Measurements from ENCODE around the gene ARMC3. TPM values are rescaled to one million over a fixed set of nuclear protein-coding genes. Genes with fewer than 3 reads are reported as not detected.

The ARMC3 gene
- polyA plus RNA-seq, 1 donor from 2014 or later = 0.22 TPM

DNA sequence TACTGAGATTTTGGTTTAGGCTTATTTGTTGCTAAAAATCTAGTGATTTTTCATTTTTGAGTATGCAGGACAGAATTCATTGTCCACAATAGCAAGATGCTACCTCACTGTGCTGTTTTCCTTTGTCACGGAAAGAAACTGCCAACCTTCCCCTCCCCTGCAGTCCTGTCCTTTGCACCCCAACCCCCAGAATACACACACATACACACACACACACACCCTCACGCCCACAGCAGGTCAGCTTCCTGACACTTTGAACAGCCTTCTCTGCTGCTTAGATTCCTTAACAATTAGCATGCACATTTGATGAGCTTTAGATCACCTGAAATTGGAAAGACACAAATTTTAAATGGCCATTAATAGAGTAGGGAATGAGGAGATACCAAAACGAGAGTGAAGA is 32.1 kb downstream of the ARMC3 start:
- Histone ChIP-seq H3K27ac (ENCODE audit: low read length) (no peak overlapping the region), H4K20me1 (ENCODE audit: insufficient read depth) (no peaks in the 10 kb centered on the region), H3K27me3 (ENCODE audit: insufficient read depth, low read depth, low read length) (no peaks in the 10 kb centered on the region), H3K9me3 (ENCODE audit: low read length) (no peaks in the 10 kb centered on the region), H3F3A (ENCODE audit: insufficient read depth, low read length, poor library complexity, severe bottlenecking) (no peaks in the 10 kb centered on the region), H3K79me2 (replicated peaks; ENCODE audit: insufficient read depth, low read length) (no peaks in the 10 kb centered on the region), H3K9me2 (ENCODE audit: insufficient read depth, low read length) (no peaks in the 10 kb centered on the region), H3K4me3 (ENCODE audit: low read length) (no peak overlapping the region), H3K9ac (ENCODE audit: low read length) (no peak overlapping the region), H3K4me2 (ENCODE audit: low read length) (no peak overlapping the region), H2AFZ (ENCODE audit: low read depth, low read length) (no peak overlapping the region), H3K36me3 (ENCODE audit: insufficient read depth, low read length) (no peaks in the 10 kb centered on the region)
- TF ChIP-seq TAF1 (IDR thresholded peaks at IDR 0.05; ENCODE audit: low read depth) (no peak), EP300 (conservative IDR thresholded peaks at IDR 0.05; ENCODE audit: poor library complexity, severe bottlenecking) (no peak), SMC3 (conservative IDR thresholded peaks at IDR 0.05; ENCODE audit: poor library complexity) (no peak), EZH2 (IDR thresholded peaks at IDR 0.05; ENCODE audit: borderline replicate concordance, insufficient read depth, low read length, poor library complexity, severe bottlenecking) (no peak), POLR2AphosphoS5 (IDR thresholded peaks at IDR 0.05) (no peak)
- TF ChIP-seq, protein P1, sequence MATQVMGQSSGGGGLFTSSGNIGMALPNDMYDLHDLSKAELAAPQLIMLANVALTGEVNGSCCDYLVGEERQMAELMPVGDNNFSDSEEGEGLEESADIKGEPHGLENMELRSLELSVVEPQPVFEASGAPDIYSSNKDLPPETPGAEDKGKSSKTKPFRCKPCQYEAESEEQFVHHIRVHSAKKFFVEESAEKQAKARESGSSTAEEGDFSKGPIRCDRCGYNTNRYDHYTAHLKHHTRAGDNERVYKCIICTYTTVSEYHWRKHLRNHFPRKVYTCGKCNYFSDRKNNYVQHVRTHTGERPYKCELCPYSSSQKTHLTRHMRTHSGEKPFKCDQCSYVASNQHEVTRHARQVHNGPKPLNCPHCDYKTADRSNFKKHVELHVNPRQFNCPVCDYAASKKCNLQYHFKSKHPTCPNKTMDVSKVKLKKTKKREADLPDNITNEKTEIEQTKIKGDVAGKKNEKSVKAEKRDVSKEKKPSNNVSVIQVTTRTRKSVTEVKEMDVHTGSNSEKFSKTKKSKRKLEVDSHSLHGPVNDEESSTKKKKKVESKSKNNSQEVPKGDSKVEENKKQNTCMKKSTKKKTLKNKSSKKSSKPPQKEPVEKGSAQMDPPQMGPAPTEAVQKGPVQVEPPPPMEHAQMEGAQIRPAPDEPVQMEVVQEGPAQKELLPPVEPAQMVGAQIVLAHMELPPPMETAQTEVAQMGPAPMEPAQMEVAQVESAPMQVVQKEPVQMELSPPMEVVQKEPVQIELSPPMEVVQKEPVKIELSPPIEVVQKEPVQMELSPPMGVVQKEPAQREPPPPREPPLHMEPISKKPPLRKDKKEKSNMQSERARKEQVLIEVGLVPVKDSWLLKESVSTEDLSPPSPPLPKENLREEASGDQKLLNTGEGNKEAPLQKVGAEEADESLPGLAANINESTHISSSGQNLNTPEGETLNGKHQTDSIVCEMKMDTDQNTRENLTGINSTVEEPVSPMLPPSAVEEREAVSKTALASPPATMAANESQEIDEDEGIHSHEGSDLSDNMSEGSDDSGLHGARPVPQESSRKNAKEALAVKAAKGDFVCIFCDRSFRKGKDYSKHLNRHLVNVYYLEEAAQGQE (IDR thresholded peaks at IDR 0.05; ENCODE audit: borderline replicate concordance) = no peak
- TF ChIP-seq, protein P2, sequence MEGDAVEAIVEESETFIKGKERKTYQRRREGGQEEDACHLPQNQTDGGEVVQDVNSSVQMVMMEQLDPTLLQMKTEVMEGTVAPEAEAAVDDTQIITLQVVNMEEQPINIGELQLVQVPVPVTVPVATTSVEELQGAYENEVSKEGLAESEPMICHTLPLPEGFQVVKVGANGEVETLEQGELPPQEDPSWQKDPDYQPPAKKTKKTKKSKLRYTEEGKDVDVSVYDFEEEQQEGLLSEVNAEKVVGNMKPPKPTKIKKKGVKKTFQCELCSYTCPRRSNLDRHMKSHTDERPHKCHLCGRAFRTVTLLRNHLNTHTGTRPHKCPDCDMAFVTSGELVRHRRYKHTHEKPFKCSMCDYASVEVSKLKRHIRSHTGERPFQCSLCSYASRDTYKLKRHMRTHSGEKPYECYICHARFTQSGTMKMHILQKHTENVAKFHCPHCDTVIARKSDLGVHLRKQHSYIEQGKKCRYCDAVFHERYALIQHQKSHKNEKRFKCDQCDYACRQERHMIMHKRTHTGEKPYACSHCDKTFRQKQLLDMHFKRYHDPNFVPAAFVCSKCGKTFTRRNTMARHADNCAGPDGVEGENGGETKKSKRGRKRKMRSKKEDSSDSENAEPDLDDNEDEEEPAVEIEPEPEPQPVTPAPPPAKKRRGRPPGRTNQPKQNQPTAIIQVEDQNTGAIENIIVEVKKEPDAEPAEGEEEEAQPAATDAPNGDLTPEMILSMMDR (IDR thresholded peaks at IDR 0.05; ENCODE audit: poor library complexity, severe bottlenecking) = no peak

DNA sequence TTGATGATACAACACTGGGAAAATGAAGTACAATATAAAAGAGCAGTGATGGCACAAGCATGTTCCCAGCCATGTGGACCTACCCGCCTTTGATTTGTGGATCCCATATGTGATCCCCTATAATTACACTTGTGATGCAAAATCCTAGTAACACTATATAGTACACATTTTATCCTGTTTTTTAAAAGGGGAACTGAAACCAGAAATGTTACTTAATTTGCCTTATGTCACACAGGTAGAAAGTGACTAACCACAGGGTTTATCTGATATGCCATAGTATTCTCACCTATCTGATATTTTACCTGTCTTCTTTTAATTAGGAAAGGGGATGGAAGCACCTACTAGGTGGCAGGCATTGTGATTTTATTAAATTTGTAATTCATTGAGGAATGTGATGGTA is 35.0 kb downstream of the ARMC3 start:
- H4K20me1 ChIP-seq (ENCODE audit: insufficient read depth) = no peaks in the 10 kb centered on the region
- H3K36me3 ChIP-seq (ENCODE audit: insufficient read depth, low read length) = no peaks in the 10 kb centered on the region
- no peaks in the 10 kb centered on the region for H3F3A ChIP-seq (ENCODE audit: insufficient read depth, low read length, poor library complexity, severe bottlenecking)
- no peaks in the 10 kb centered on the region for H3K9me3 ChIP-seq (ENCODE audit: low read length)
- no peak overlapping the region for H2AFZ ChIP-seq (ENCODE audit: low read depth, low read length)
- H3K27me3 ChIP-seq (ENCODE audit: insufficient read depth, low read depth, low read length) = no peaks in the 10 kb centered on the region
- H3K79me2 ChIP-seq (replicated peaks; ENCODE audit: insufficient read depth, low read length) = no peaks in the 10 kb centered on the region
- no peaks in the 10 kb centered on the region for H3K9me2 ChIP-seq (ENCODE audit: insufficient read depth, low read length)
- H3K4me3 ChIP-seq (ENCODE audit: low read length) = no peak overlapping the region
- H3K27ac ChIP-seq (ENCODE audit: low read length) = no peak overlapping the region
- no peak overlapping the region for H3K4me2 ChIP-seq (ENCODE audit: low read length)
- TF ChIP-seq RAD21 (conservative IDR thresholded peaks at IDR 0.05) (no peak), EZH2 (IDR thresholded peaks at IDR 0.05; ENCODE audit: borderline replicate concordance, insufficient read depth, low read length, poor library complexity, severe bottlenecking) (no peak), EP300 (conservative IDR thresholded peaks at IDR 0.05; ENCODE audit: poor library complexity, severe bottlenecking) (no peak), POLR2AphosphoS5 (IDR thresholded peaks at IDR 0.05) (no peak), TAF1 (IDR thresholded peaks at IDR 0.05; ENCODE audit: low read depth) (no peak), SMC3 (conservative IDR thresholded peaks at IDR 0.05; ENCODE audit: poor library complexity) (no peak), MXI1 (conservative IDR thresholded peaks at IDR 0.05; ENCODE audit: poor library complexity, severe bottlenecking) (no peak)
- TF ChIP-seq, protein P1 (IDR thresholded peaks at IDR 0.05; ENCODE audit: borderline replicate concordance) = no peak
- TF ChIP-seq, protein P2 (IDR thresholded peaks at IDR 0.05; ENCODE audit: poor library complexity, severe bottlenecking) = no peak
- H3K9ac ChIP-seq (ENCODE audit: low read length) = no peak overlapping the region
